Measurements from ENCODE around the gene POFUT2. TPM values are rescaled to one million over a fixed set of nuclear protein-coding genes. Genes with fewer than 3 reads are reported as not detected.

POFUT2 gene
- total RNA-seq, 4 donors from 2014 or later, result 8.3 to 19.8 (median 17.0) TPM

DNA sequence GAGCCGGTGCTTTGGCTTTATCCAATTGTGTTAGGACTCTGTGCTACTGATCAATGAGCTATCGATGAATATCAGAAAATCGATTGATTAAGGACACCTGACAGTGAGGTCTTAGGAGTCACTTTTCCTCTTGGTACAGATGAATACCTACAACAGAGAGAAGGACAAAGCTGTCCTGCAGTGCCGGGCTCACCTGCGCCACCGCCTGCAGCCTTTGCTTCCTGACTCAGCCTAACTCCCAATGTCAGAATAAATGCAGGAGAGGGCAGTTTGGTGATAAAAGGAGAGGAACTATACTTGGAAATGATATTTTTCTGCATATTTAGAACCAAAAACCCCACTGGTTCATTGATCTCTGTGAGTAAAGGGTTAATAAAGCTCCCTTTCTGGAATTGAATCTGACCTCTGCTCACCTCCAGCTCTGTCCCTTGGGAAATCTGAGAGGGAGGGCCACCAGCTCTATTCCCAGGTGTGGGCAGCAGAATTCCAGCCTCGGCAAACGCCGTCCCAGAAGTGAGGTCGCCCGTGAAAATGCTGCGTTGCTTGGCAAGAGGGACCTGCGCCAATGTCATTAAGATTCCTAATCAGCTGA lies 39.3 kb downstream of the POFUT2 start:
- TF ChIP-seq, protein P1, sequence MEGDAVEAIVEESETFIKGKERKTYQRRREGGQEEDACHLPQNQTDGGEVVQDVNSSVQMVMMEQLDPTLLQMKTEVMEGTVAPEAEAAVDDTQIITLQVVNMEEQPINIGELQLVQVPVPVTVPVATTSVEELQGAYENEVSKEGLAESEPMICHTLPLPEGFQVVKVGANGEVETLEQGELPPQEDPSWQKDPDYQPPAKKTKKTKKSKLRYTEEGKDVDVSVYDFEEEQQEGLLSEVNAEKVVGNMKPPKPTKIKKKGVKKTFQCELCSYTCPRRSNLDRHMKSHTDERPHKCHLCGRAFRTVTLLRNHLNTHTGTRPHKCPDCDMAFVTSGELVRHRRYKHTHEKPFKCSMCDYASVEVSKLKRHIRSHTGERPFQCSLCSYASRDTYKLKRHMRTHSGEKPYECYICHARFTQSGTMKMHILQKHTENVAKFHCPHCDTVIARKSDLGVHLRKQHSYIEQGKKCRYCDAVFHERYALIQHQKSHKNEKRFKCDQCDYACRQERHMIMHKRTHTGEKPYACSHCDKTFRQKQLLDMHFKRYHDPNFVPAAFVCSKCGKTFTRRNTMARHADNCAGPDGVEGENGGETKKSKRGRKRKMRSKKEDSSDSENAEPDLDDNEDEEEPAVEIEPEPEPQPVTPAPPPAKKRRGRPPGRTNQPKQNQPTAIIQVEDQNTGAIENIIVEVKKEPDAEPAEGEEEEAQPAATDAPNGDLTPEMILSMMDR (IDR thresholded peaks at IDR 0.05; ENCODE audit: low read depth), result no peak

DNA sequence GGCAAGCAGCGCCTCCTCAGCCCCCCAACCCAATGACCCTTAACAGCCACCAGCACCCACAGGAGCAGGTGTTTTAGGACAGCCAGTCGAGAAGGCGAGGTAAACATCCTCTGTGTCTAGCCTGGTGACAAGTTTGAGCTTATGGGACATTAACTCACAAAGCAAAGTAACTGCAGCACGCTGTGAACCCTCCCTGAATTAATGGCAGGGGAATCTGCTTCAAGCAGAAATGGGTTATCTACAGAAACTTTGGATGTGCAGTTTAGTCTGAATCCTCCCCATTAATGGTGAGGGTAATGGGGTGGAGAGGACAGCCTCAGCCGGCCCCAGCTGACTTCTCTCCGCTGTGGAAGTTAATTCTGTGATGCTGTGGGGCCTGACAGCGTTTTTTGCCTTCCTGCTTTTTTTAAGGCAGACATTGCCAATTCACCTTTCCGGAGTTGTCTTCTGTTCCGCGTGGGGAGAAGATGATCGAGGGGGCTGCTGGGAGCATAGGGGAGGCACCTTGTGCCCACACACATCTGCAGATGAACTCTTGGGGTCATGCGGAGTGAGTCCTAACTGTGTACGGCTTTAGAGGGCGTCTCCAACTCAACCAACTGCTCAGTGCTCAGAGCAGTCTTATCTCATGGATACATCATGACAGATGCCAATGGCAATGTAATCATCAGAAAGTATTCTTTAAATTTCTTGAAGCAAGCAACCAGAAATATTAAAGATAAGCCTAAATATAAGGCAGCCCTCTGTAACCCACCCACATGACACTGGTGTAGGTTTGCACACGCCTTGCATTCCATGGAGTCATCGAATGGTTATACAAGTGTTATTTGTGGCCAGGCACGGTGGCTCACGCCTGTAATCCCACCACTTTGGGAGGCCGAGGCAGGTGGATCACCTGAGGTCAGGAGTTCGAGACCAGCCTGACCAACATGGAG lies 41.0 kb downstream of the POFUT2 start:
- TF ChIP-seq, protein P1 (IDR thresholded peaks at IDR 0.05; ENCODE audit: low read depth), result no peak

DNA sequence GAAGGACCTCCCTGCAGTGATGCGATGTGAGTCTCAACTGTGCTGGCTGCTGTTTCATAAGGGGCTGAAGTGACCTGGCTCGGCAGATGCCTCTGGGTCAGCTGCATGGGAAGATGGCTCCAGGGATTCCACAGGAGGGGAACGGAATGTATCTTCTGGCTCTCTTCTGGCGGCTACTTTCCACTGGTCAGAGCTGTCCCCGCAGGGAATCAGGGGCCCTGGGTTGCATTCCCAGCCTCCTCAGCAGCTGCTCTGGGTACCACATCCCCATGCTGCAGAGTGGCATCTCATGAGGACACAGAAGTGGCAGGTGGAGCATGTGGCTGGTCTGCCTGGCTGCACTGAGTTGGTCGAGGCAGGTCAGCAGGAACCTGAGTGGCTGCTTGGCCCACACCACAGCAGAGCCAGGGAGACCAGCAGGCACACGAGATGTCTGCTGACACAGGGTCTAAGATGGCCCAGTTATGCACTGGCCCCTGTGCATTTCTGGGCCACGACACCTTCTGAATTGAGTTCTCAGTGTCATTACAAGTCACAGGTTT lies 42.8 kb downstream of the POFUT2 start:
- TF ChIP-seq, protein P1 (IDR thresholded peaks at IDR 0.05; ENCODE audit: low read depth), result no peak

DNA sequence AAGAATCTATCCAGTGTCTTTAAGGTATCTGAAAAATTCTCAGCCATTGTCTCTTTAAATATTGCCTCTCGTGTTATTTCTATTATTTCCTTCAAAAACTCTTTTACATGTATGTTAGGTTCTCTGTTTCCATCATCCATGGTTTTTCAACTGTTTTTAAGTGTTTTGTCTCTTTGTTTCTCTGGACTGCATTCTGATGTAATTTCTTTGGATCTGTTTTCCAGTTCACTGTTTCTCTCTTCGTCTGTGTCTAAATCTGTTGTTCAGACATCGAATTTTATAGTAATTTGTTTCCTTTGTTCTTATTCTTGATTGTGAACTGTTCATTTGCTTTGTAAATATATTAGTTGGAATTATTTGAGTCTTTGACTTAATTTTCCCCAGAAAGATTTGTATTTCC lies 44.1 kb downstream of the POFUT2 start:
- TF ChIP-seq, protein P1 (IDR thresholded peaks at IDR 0.05; ENCODE audit: low read depth), result no peak

DNA sequence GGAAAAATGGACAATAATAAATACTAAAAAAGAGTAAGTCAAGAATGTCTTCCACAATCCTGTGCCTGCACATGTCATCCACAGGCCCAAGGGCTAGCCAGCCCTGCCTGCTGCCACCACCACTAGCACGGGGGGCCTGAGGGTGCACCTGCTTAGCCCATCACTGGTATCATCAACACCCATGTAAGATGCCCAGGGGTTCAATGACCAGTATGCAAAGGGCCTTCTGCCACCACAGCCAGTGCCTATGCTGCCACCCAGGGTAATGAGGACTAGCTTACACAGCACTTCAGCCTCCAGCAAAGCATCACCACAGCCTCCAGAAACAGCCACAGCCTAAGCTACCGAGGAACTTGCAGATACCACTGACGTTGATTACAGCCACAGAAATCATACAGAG lies 46.3 kb downstream of the POFUT2 start:
- TF ChIP-seq, protein P1 (IDR thresholded peaks at IDR 0.05; ENCODE audit: low read depth), result no peak

DNA sequence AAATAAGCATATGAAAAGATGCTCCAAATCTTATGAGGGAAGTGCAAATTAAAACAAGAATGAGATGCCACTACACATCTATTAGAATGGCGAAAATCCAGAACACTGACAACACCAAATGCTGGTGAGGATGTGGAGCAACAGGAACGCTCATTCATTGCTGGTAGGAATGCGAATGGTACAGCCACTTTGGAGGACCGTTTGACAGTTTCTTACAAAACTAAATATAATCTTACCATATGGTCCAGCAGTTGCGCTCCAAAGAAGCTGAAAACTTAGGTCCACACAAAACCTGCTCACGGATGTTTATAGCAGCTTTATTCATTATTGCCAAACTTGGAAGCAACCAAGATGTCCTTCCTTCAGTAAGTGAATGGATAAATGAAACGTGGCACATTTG lies 50.3 kb downstream of the POFUT2 start:
- TF ChIP-seq, protein P1 (IDR thresholded peaks at IDR 0.05; ENCODE audit: low read depth), result no peak

DNA sequence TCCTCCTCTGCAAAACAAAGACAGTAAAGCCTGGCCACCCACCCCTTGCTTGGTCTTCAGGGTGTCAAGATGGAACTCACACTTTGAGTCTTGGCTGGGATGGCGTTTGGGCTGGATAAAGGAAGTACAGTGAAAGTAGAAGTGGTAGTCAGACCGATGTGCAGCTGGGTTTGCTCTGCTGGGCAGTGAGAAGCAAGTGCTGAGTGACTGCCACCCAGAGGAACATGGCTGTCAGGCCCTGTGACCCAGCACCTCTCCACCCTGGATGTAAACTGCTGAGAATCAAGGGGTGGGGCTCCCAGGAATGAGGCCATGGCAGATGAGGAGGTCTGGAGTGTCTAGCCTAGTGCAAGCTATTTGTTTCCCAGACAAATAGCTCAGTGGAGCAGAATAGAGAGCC lies 51.2 kb downstream of the POFUT2 start:
- TF ChIP-seq, protein P1 (IDR thresholded peaks at IDR 0.05; ENCODE audit: low read depth), result no peak

Data from subcutaneous adipose tissue (tissue), 4 donors.